ENCODE data around the gene SERPINI1. TPM values are rescaled to one million over a fixed set of nuclear protein-coding genes. Genes with fewer than 3 reads are reported as not detected.

SERPINI1 gene
- total and polyA plus RNA-seq, 9 of the 15 experiments (the other 6 are each of a cell fraction or from before 2014, with no cell fraction given): 1.6 to 9.9 (median 3.5) TPM

- no peak for TF ChIP-seq GTF3C2 (IDR thresholded peaks at IDR 0.05; ENCODE audit: borderline replicate concordance, extremely low read depth, insufficient read length)
- peak; percentile 47 for TF ChIP-seq TAF9B (IDR thresholded peaks at IDR 0.05; ENCODE audit: partially characterized antibody)
- no peak for TF ChIP-seq ZNF253 (CRISPR knock-in tag; conservative IDR thresholded peaks at IDR 0.05)
- TF ChIP-seq XRCC5 (IDR thresholded peaks at IDR 0.05; ENCODE audit: low read depth, low read length): peak; percentile 75; the same call in 1 of the 2 replicates
- peak; percentile 49 for TF ChIP-seq ASH1L (IDR thresholded peaks at IDR 0.05; ENCODE audit: borderline replicate concordance, low read depth, partially characterized antibody)
- TF ChIP-seq ZBTB9 (CRISPR knock-in tag; IDR thresholded peaks at IDR 0.05): no peak; the same call in 1 of the 2 replicates
- TF ChIP-seq AFF4 (CRISPR knock-in tag; IDR thresholded peaks at IDR 0.05): no peak; the same call in 1 of the 2 replicates
- TF ChIP-seq CEBPG (CRISPR knock-in tag; IDR thresholded peaks at IDR 0.05): peak; percentile 49; the same call in 1 of the 2 replicates
- TF ChIP-seq CEBPG (tag; conservative IDR thresholded peaks at IDR 0.05 in 1 of 2, IDR thresholded peaks at IDR 0.05 in 1 of 2): no peak
These were observed 856 bp upstream of the SERPINI1 start, which contains the start of gene PDCD10 (continued) for GRCh38 chr3:167734498-167735232.

Measured in K562 (cell line).